DMS 273 (cell line): ENCODE results near the gene HLA-F.
A peak's percentile ranks its signal among the peaks of the same experiment; 100 is the strongest.

Source experiments
- DNase-seq: peaks from one replicate; lab custom pipeline; 2025; ENCODE audit not compliant: unreplicated experiment; lab: John Stamatoyannopoulos, UW

Gene HLA-F

GRCh38 chr6:29723262-29723665 lies at the start of gene HLA-F:
TSS of gene HLA-F (plus strand) at chr6:29723434. CDS start at chr6:29723464, 30 bp downstream.
- DNase-seq = peak; percentile 96

- DNase-seq = no peak
These were observed 49.2 kb upstream of the HLA-F start for GRCh38 chr6:29674008-29674407.

- no peak for DNase-seq
These were observed 47.7 kb upstream of the HLA-F start for GRCh38 chr6:29675561-29675960.

- DNase-seq = peak; percentile 65
These were observed 46.1 kb upstream of the HLA-F start for GRCh38 chr6:29676981-29677601.

GRCh38 chr6:29678114-29678513 lies 45.1 kb upstream of the HLA-F start:
- no peak for DNase-seq

GRCh38 chr6:29679962-29680361 lies 43.3 kb upstream of the HLA-F start:
- DNase-seq = no peak

GRCh38 chr6:29680416-29680815 lies 42.8 kb upstream of the HLA-F start:
- no peak for DNase-seq

- DNase-seq = no peak
These were observed 42.3 kb upstream of the HLA-F start, which contains the start of gene ZFP57 for GRCh38 chr6:29680904-29681303. TSS of gene ZFP57 (minus strand) at chr6:29681152. CDS start at chr6:29677003, 4,149 bp downstream.

GRCh38 chr6:29681811-29682210 lies 41.4 kb upstream of the HLA-F start:
- DNase-seq = no peak

- DNase-seq = no peak
These were observed 37.4 kb upstream of the HLA-F start for GRCh38 chr6:29685718-29686326.

GRCh38 chr6:29694637-29695036 lies 28.6 kb upstream of the HLA-F start:
- no peak for DNase-seq

- peak; percentile 66 for DNase-seq
These were observed 26.8 kb upstream of the HLA-F start for GRCh38 chr6:29696147-29697125.

GRCh38 chr6:29702519-29703103 lies 20.6 kb upstream of the HLA-F start:
- peak; percentile 84 for DNase-seq

- peak; percentile 83 for DNase-seq
These were observed 17.6 kb upstream of the HLA-F start for GRCh38 chr6:29705389-29706231.

- DNase-seq = no peak
These were observed 14.6 kb upstream of the HLA-F start for GRCh38 chr6:29708432-29709179.

GRCh38 chr6:29709188-29709587 lies 14.0 kb upstream of the HLA-F start:
- no peak for DNase-seq

- no peak for DNase-seq
These were observed 12.8 kb upstream of the HLA-F start for GRCh38 chr6:29710281-29710941.

GRCh38 chr6:29720863-29721262 lies 2.4 kb upstream of the HLA-F start:
- no peak for DNase-seq
